GM18508 (cell line): ENCODE results near the gene OPCML.

ENCODE experiments used
- ATAC-seq: cut with Tn5 transposase; IDR thresholded peaks from one replicate; pipeline ENCODE4 v1.9.1; 2021; ENCODE audit warnings: moderate number of reproducible peaks; ENCODE audit not compliant: insufficient read depth, unreplicated experiment

The OPCML gene

GRCh38 chr11:132626446-132626845, 905.9 kb downstream of the OPCML start:
- no peak for ATAC-seq

GRCh38 chr11:132623511-132623910, 908.8 kb downstream of the OPCML start:
- no peak for ATAC-seq

GRCh38 chr11:132621976-132622580, 910.2 kb downstream of the OPCML start:
- ATAC-seq = no peak

GRCh38 chr11:132620423-132620822, 911.9 kb downstream of the OPCML start:
- ATAC-seq = no peak

- ATAC-seq = no peak
Measured at GRCh38 chr11:132610791-132611190, 921.5 kb downstream of the OPCML start.

GRCh38 chr11:132610216-132610615, 922.1 kb downstream of the OPCML start:
- ATAC-seq = no peak

GRCh38 chr11:132607575-132607974, 924.7 kb downstream of the OPCML start:
- no peak for ATAC-seq

GRCh38 chr11:132605825-132606570, 926.3 kb downstream of the OPCML start:
- no peak for ATAC-seq

GRCh38 chr11:132604431-132604830, 927.9 kb downstream of the OPCML start:
- ATAC-seq = no peak

- ATAC-seq = no peak
Measured at GRCh38 chr11:132601875-132602274, 930.4 kb downstream of the OPCML start.

GRCh38 chr11:132595711-132596134, 936.6 kb downstream of the OPCML start:
- ATAC-seq = no peak

GRCh38 chr11:132595246-132595645, 937.1 kb downstream of the OPCML start:
- ATAC-seq = no peak

- no peak for ATAC-seq
Measured at GRCh38 chr11:132590986-132591385, 941.3 kb downstream of the OPCML start.

GRCh38 chr11:132590554-132590953, 941.7 kb downstream of the OPCML start:
- ATAC-seq = no peak

GRCh38 chr11:132589791-132590190, 942.5 kb downstream of the OPCML start:
- no peak for ATAC-seq

GRCh38 chr11:132588366-132588765, 943.9 kb downstream of the OPCML start:
- ATAC-seq = no peak

GRCh38 chr11:132587716-132588115, 944.6 kb downstream of the OPCML start:
- no peak for ATAC-seq

- ATAC-seq = no peak
Measured at GRCh38 chr11:132586801-132587200, 945.5 kb downstream of the OPCML start.

- no peak for ATAC-seq
Measured at GRCh38 chr11:132579634-132580327, 952.5 kb downstream of the OPCML start.

- no peak for ATAC-seq
Measured at GRCh38 chr11:132579136-132579535, 953.2 kb downstream of the OPCML start.

- no peak for ATAC-seq
Measured at GRCh38 chr11:132578580-132578979, 953.7 kb downstream of the OPCML start.
